Endodermal cell (in vitro differentiated cells): ENCODE results near the gene KCNMA1. TPM values are rescaled to one million over a fixed set of nuclear protein-coding genes. Genes with fewer than 3 reads are reported as not detected.

ENCODE experiments used
- DNase-seq: peaks from one replicate; pipeline ENCODE4 v3.0.0-alpha.2; 2017
- H3K27ac ChIP-seq: 2 replicates; pipeline ENCODE4 v1.5.1; 2013; ENCODE audit warnings: mild to moderate bottlenecking, low read depth, low read length, moderate library complexity
- H3K27me3 ChIP-seq: 2 replicates; pipeline ENCODE4 v1.6.1; 2013; ENCODE audit warnings: mild to moderate bottlenecking, low read length, moderate library complexity; ENCODE audit not compliant: insufficient read depth, control insufficient read depth, poor library complexity, severe bottlenecking
- H3K36me3 ChIP-seq: 2 replicates; pipeline ENCODE4 v1.7.0; 2013; ENCODE audit warnings: mild to moderate bottlenecking, low read length, moderate library complexity; ENCODE audit not compliant: control insufficient read depth, insufficient read depth
- H3K4me1 ChIP-seq: one replicate; pipeline ENCODE4 v1.7.0; 2013; ENCODE audit warnings: low read length; ENCODE audit not compliant: control insufficient read depth, insufficient read depth
- H3K4me3 ChIP-seq: 2 replicates; pipeline ENCODE4 v1.5.1; 2013; ENCODE audit warnings: mild to moderate bottlenecking, low read length, moderate library complexity
- H3K9ac ChIP-seq: 2 replicates; pipeline ENCODE4 v1.6.1; 2013; ENCODE audit warnings: mild to moderate bottlenecking, low read length, moderate library complexity; ENCODE audit not compliant: poor library complexity, severe bottlenecking; ENCODE audit errors: extremely low read depth
- H3K9me3 ChIP-seq: 2 replicates; pipeline ENCODE4 v1.6.1; 2013; ENCODE audit warnings: mild to moderate bottlenecking, low read length, moderate library complexity; ENCODE audit not compliant: control insufficient read depth
- H3K27ac Mint-ChIP-seq: 2 replicates; pipeline ENCODE4 v1.8.0; 2020; ENCODE audit warnings: mixed read lengths
- H3K27me3 Mint-ChIP-seq: 2 replicates; pipeline ENCODE4 v1.8.0; 2021; ENCODE audit warnings: mild to moderate bottlenecking, mixed read lengths; ENCODE audit not compliant: insufficient read depth
- H3K36me3 Mint-ChIP-seq: 2 replicates; pipeline ENCODE4 v1.8.0; 2020; ENCODE audit warnings: low read depth, mixed read lengths
- H3K4me1 Mint-ChIP-seq: 2 replicates; pipeline ENCODE4 v1.8.0; 2020; ENCODE audit warnings: mixed read lengths
- H3K4me3 Mint-ChIP-seq: 2 replicates; pipeline ENCODE4 v1.8.0; 2020; ENCODE audit warnings: mild to moderate bottlenecking, moderate library complexity, mixed read lengths
- H3K9me3 Mint-ChIP-seq: 2 replicates; pipeline ENCODE4 v1.8.0; 2020; ENCODE audit warnings: mild to moderate bottlenecking, mixed read lengths
- CTCF ChIP-seq: fragments of 200-600 bp; sonication (generic); conservative IDR thresholded peaks from 2 replicates; pipeline ENCODE4 v1.5.0; 2021; ENCODE audit warnings: antibody characterized with exemption, mild to moderate bottlenecking
- WGBS, 2 experiments: methylation state at CpG; one replicate each; pipeline versions ENCODE4 v1.1.5 to v1.1.7; 2013; ENCODE audit warnings: missing lambda C conversion rate in 2 of 2, mixed read lengths in 1 of 2; ENCODE audit not compliant: insufficient coverage in 1 of 2, insufficient read length in 1 of 2; 5-methylcytosine and 5-hydroxymethylcytosine counted together
- total RNA-seq, 2 donors: library from RNA; stranded (reverse); fragmentation: NEBNext Ultra II Directional in 1 of 2; extraction: Animal tissue kit (Norgen Biotek cat#: 25700) in 1 of 2; gene quantifications; 2 replicates in 1 of 2; 3 replicates in 1 of 2; pipeline ENCODE4 v1.2.1, GENCODE V29; 2021

Gene KCNMA1
- total RNA-seq, 2 donors from 2014 or later, result 0.55 to 1.3 TPM

- no peak overlapping the region for H3K27ac Mint-ChIP-seq
- H3K4me1 Mint-ChIP-seq, result peaks cover 3% of the 10 kb centered on the region
- Histone ChIP-seq H3K9ac (no peak overlapping the region), H3K27ac (no peak overlapping the region), H3K9me3 (no peaks in the 10 kb centered on the region), H3K4me1 (no peaks in the 10 kb centered on the region), H3K36me3 (no peaks in the 10 kb centered on the region), H3K27me3 (no peaks in the 10 kb centered on the region), H3K4me3 (no peak overlapping the region)
- 89 to 93% methylated on average over 5 of the region's 5 CpGs for WGBS, 2 experiments
- no peak overlapping the region for H3K4me3 Mint-ChIP-seq
- no peaks in the 10 kb centered on the region for H3K9me3 Mint-ChIP-seq
- no peak for DNase-seq
- TF ChIP-seq CTCF, result no peak
- no peaks in the 10 kb centered on the region for H3K36me3 Mint-ChIP-seq
- H3K27me3 Mint-ChIP-seq, result no peaks in the 10 kb centered on the region
Observed at GRCh38 chr10:77105761-77106221, 531.8 kb downstream of the KCNMA1 start.

- H3K9ac ChIP-seq, result no peak overlapping the region
- no peak for DNase-seq
- H3K9me3 Mint-ChIP-seq, result no peaks in the 10 kb centered on the region
- H3K4me3 ChIP-seq, result no peak overlapping the region
- no peaks in the 10 kb centered on the region for H3K9me3 ChIP-seq
- peaks cover 3% of the 10 kb centered on the region for H3K4me1 Mint-ChIP-seq
- H3K4me3 Mint-ChIP-seq, result no peak overlapping the region
- H3K36me3 ChIP-seq, result no peaks in the 10 kb centered on the region
- no peak overlapping the region for H3K27ac ChIP-seq
- no peaks in the 10 kb centered on the region for H3K4me1 ChIP-seq
- H3K27ac Mint-ChIP-seq, result no peak overlapping the region
- WGBS, 2 experiments, result 81 to 89% methylated on average over 3 to 4 of the region's 4 CpGs
- TF ChIP-seq CTCF, result no peak
- no peaks in the 10 kb centered on the region for H3K27me3 Mint-ChIP-seq
- no peaks in the 10 kb centered on the region for H3K36me3 Mint-ChIP-seq
- H3K27me3 ChIP-seq, result no peaks in the 10 kb centered on the region
Observed at GRCh38 chr10:77104459-77104980, 533.1 kb downstream of the KCNMA1 start.

- Histone ChIP-seq H3K9me3 (no peaks in the 10 kb centered on the region), H3K9ac (no peak overlapping the region), H3K4me1 (no peaks in the 10 kb centered on the region), H3K27ac (no peak overlapping the region), H3K4me3 (no peak overlapping the region), H3K36me3 (no peaks in the 10 kb centered on the region), H3K27me3 (no peaks in the 10 kb centered on the region)
- Mint-ChIP-seq H3K4me1 (peaks cover 3% of the 10 kb centered on the region), H3K36me3 (no peaks in the 10 kb centered on the region), H3K4me3 (no peak overlapping the region), H3K27ac (no peak overlapping the region), H3K9me3 (no peaks in the 10 kb centered on the region), H3K27me3 (no peaks in the 10 kb centered on the region)
- no peak for DNase-seq
- 88 to 92% methylated on average over 4 of the region's 4 CpGs for WGBS, 2 experiments
- no peak for TF ChIP-seq CTCF
Observed at GRCh38 chr10:77103213-77103612, 534.4 kb downstream of the KCNMA1 start.
